ENCODE measurements around the gene TRMT11. TPM values are rescaled to one million over a fixed set of nuclear protein-coding genes. Genes with fewer than 3 reads are reported as not detected.

Gene TRMT11
- total and polyA plus RNA-seq, 2 of the 13 experiments (the other 11 are each of a cell fraction or from before 2014, with no cell fraction given) = 42.2 to 81.9 TPM

- H3K36me3 ChIP-seq (replicated peaks in 1 of 2; ENCODE audit: control insufficient read depth in 1 of 2, insufficient read depth in 2 of 2, low read length in 2 of 2) = peaks cover 0 to 8% of the 10 kb centered on the region in 2 experiments; a peak in 1 of 5 replicates
- peaks cover 48% of the 10 kb centered on the region for H3K4me1 ChIP-seq (ENCODE audit: insufficient read depth, low read length)
- ATAC-seq (no peak), DNase-seq (ENCODE audit: low spot score) (no peak), FAIRE-seq (no peak)
- no peaks in the 10 kb centered on the region for H4K20me1 ChIP-seq (ENCODE audit: insufficient read depth, low read length)
- no peak overlapping the region for H2AFZ ChIP-seq (ENCODE audit: low read length)
- peak overlapping the region; percentile 71 to 99 (median 81) for H3K4me3 ChIP-seq (replicated peaks in 1 of 3; ENCODE audit: insufficient read depth in 1 of 3, low read depth in 2 of 3, low read length in 3 of 3)
- peak overlapping the region; percentile 84 for H3K4me2 ChIP-seq (ENCODE audit: low read depth, low read length)
- WGBS (ENCODE audit: low lambda C conversion rate) = 0% methylated on average over 3 of the region's 3 CpGs
- no peaks in the 10 kb centered on the region for H3K9me3 ChIP-seq (ENCODE audit: low read length)
- H3K9ac ChIP-seq (ENCODE audit: insufficient read depth, low read depth, low read length) = peak overlapping the region; percentile 95
- peak overlapping the region; percentile 88 for H3K27ac ChIP-seq (ENCODE audit: extremely low read length, insufficient read depth, low read length)
- H3K79me2 ChIP-seq (ENCODE audit: insufficient read depth, low read length) = peaks cover 30% of the 10 kb centered on the region
- ChIA-PET POLR2A (interaction anchor here (0.6 to 3.6 kb wide), 10 partner anchors 12 to 176 kb away, joined by 3 to 71 read pairs (median 22); partner anchors contain the start of genes NCOA7 and TRMT11), CTCF (ENCODE audit: low intra/inter-chr PET ratio, low total read pairs) (interaction anchor here (1.3 to 2.1 kb wide), 4 partner anchors 51 to 99 kb away, joined by 4 to 15 read pairs (median 8); no protein-coding TSS in a partner anchor)
- no TSS peak for BruUV-seq (replicated peaks)
- in situ Hi-C loops (cut with HindIII; ENCODE audit: extremely low pct_ligation_motif_present, low pct_unique_long_range_greater_than_20kb) = loop anchor here (10.0 kb wide), 1 partner anchor 653 kb away; the partner anchor contains the start of gene HDDC2
- no peaks in the 10 kb centered on the region; a peak in 1 of 5 replicates for H3K27me3 ChIP-seq (ENCODE audit: control insufficient read depth in 1 of 2, insufficient read depth in 2 of 2, low read length in 2 of 2)
- intact Hi-C loops (cut with micrococcal nuclease; ENCODE audit: unreplicated experiment) = loop anchor here (1.0 kb wide), 1 partner anchor 17 kb away; no protein-coding TSS in a partner anchor
- TF ChIP-seq THAP9 (CRISPR knock-in tag; IDR thresholded peaks at IDR 0.05; ENCODE audit: borderline replicate concordance) (no peak), PHF21A (CRISPR knock-in tag; IDR thresholded peaks at IDR 0.05) (no peak), KLF6 (CRISPR knock-in tag; IDR thresholded peaks at IDR 0.05) (0 out of 2 replicates have a peak, but pooled peaks have one; percentile 0), PHF8 (CRISPR knock-in tag; IDR thresholded peaks at IDR 0.05) (no peak), ZNF570 (CRISPR knock-in tag; IDR thresholded peaks at IDR 0.05; ENCODE audit: borderline replicate concordance) (no peak), SNAPC2 (CRISPR knock-in tag; IDR thresholded peaks at IDR 0.05) (no peak), KDM4B (CRISPR knock-in tag; IDR thresholded peaks at IDR 0.05) (no peak), MED8 (CRISPR knock-in tag; IDR thresholded peaks at IDR 0.05; ENCODE audit: insufficient replicate concordance) (no peak), CEBPG (CRISPR knock-in tag; IDR thresholded peaks at IDR 0.05) (no peak), SMC3 (IDR thresholded peaks at IDR 0.05; ENCODE audit: low read length) (no peak), DNMT1 (CRISPR knock-in tag; IDR thresholded peaks at IDR 0.05) (no peak), MBD4 (IDR thresholded peaks at IDR 0.05; ENCODE audit: borderline replicate concordance, low read length) (no peak), CCAR2 (optimal IDR thresholded peaks at IDR 0.05; ENCODE audit: low read depth, low read length) (no peak), KMT2A (CRISPR knock-in tag; IDR thresholded peaks at IDR 0.05) (no peak), TIGD3 (CRISPR knock-in tag; IDR thresholded peaks at IDR 0.05; ENCODE audit: borderline replicate concordance) (no peak), SAP130 (CRISPR knock-in tag; IDR thresholded peaks at IDR 0.05; ENCODE audit: low read depth) (peak; percentile 46; the same call in 1 of the 2 replicates), ZNF17 (CRISPR knock-in tag; IDR thresholded peaks at IDR 0.05) (no peak), CSRNP1 (CRISPR knock-in tag; IDR thresholded peaks at IDR 0.05) (0 out of 2 replicates have a peak, but pooled peaks have one; percentile 6), TFDP1 (CRISPR knock-in tag; IDR thresholded peaks at IDR 0.05; ENCODE audit: borderline replicate concordance) (0 out of 2 replicates have a peak, but pooled peaks have one; percentile 34), ZNF33A (CRISPR knock-in tag; IDR thresholded peaks at IDR 0.05; ENCODE audit: borderline replicate concordance) (no peak)
These were observed 29.0 kb upstream of the TRMT11 start for GRCh38 chr6:125957391-125957693.

All from HepG2 (cell line).